ENCODE data around the gene SRSF2.

GRCh38 chr17:76720941-76721340 is 16.2 kb downstream of the SRSF2 start:
- TF ChIP-seq EZH2 (IDR thresholded peaks at IDR 0.05; ENCODE audit: insufficient read depth, poor library complexity, severe bottlenecking) (no peak), EZH2phosphoT487 (IDR thresholded peaks at IDR 0.05; ENCODE audit: insufficient read depth, low read depth) (no peak)
